HG03558 (cell line): ENCODE results near the gene P2RX5.

ENCODE experiments used
- ATAC-seq: cut with Tn5 transposase; IDR thresholded peaks from one replicate; pipeline ENCODE4 v1.9.1; 2021; ENCODE audit warnings: moderate number of reproducible peaks; ENCODE audit not compliant: unreplicated experiment; ENCODE audit errors: extremely low read depth

The P2RX5 gene

DNA sequence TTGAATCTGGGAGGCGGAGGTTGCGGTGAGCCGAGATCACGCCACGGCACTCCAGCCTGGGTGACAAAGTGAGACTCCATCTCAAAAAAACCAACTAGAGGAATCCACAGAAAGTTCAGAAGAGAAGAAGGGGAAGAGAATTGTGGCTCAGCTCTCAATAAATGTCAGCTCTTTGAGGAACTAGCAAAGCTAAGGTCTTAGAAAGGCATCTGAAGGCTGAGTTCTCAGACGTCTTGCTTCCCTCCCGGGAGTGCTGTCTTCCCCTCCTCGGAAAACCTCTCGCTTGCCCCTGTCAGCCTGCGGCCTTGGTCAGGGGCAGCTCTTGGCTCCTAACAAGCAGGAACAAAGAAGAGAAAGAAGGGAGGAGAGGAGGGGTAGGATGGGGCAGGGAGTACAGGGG is 65.2 kb downstream of the P2RX5 start:
- no peak for ATAC-seq

DNA sequence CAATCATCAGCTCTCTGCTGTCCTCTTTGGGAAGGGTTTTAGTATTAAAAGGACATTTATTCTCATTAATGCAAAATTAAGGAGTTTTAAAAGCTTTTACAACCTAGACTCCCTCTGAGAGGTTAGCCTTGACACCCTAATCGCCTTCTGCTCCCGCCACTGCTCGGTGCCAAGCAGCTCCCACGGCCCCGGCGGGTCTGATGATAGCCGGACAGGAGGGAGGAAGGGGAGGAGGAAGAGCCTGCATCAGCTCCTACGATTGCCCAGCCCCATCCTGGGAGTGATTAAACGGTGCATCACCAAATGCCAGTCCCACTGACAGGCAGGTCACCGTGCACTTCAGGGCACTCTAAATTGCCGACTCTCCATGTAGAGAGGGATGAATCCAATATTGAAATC is 68.2 kb downstream of the P2RX5 start:
- ATAC-seq, result no peak

DNA sequence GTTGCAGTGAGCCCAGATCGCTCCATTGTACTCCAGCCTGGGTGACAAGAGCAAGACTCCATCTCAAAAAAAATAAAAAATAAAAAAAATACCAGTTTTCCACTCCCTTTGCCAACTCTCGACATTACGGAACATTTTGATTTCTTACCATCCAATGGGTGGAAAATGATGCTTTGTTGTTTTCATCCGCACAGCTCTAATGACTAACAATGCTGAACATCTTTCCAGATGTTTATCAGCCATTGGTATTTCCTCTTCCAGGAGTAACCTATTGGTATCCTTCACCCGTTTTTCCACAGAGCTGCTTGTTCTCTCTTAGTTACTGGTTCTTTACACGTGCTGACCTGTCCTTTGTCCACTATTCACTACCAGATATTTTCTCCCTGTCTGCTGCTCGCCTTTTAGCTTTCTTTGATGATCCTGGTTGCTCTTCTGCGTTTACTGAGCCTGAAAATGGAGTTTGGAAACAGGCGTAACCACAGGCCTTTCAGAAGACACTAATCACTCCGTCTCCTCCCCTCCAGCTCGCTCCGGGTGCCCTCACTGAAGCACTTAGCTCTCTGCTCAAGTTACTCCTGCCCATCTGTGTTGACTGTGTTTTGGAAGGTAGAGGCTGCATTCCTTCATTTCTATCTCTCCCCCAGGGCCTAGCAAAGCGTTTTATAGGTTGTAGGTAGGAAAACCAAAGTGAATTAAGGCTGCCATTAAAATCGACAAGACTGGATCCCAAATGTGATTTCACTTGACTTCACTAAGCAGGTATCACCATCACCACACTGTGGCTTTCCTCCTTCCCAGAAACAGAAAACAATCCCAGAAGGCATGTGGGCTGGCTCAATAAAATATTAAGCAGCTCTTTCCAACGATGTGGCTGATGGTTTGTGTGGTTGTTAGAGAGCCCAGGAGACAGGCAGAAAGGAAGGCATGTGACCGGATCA is 68.9 kb downstream of the P2RX5 start:
- no peak for ATAC-seq
